HCT116 (cell line): ENCODE results near the gene ALK.

Source experiments
- JUND ChIP-seq: IDR thresholded peaks from 2 replicates; pipeline ENCODE4 v1.6.1; 2012
- TF ChIP-seq, protein P1 (sequence below): IDR thresholded peaks from 2 replicates; pipeline ENCODE4 v1.6.1; 2012; ENCODE audit warnings: low read depth
- TF ChIP-seq, protein P2 (sequence below), 3 experiments: fragments of 200-600 bp in 1 of 3; sonication (generic) in 1 of 3; IDR thresholded peaks in 2 of 3; conservative IDR thresholded peaks in 1 of 3; 2 replicates each; pipeline ENCODE4 v1.5.1; 2012 to 2017; ENCODE audit warnings: low read depth in 2 of 3, low read length in 2 of 3, antibody characterized with exemption in 1 of 3, borderline replicate concordance in 1 of 3, control low read depth in 1 of 3, mild to moderate bottlenecking in 1 of 3, mixed read lengths in 1 of 3, mixed run types in 1 of 3, moderate library complexity in 1 of 3; ENCODE audit not compliant: insufficient read depth in 1 of 3

DNA sequence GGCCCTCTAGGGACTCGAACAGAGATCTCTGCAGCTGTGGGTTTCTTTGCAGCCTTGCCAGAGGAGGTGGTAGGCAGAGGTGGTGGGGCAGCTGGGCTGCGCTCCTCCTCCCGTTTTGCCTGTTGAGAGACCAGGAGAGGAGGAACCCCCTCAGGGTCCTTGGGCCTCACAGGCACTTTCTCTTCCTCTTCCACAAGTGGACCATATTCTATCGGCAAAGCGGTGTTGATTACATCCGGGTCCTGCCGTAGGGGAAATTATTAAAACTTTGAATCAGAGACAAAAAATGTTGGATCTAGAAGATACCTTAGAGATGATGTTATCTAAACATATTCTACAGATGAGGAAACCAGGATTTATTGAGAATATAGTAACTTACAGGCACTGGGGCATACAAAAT is 727.7 kb downstream of the ALK start:
- TF ChIP-seq, protein P1, sequence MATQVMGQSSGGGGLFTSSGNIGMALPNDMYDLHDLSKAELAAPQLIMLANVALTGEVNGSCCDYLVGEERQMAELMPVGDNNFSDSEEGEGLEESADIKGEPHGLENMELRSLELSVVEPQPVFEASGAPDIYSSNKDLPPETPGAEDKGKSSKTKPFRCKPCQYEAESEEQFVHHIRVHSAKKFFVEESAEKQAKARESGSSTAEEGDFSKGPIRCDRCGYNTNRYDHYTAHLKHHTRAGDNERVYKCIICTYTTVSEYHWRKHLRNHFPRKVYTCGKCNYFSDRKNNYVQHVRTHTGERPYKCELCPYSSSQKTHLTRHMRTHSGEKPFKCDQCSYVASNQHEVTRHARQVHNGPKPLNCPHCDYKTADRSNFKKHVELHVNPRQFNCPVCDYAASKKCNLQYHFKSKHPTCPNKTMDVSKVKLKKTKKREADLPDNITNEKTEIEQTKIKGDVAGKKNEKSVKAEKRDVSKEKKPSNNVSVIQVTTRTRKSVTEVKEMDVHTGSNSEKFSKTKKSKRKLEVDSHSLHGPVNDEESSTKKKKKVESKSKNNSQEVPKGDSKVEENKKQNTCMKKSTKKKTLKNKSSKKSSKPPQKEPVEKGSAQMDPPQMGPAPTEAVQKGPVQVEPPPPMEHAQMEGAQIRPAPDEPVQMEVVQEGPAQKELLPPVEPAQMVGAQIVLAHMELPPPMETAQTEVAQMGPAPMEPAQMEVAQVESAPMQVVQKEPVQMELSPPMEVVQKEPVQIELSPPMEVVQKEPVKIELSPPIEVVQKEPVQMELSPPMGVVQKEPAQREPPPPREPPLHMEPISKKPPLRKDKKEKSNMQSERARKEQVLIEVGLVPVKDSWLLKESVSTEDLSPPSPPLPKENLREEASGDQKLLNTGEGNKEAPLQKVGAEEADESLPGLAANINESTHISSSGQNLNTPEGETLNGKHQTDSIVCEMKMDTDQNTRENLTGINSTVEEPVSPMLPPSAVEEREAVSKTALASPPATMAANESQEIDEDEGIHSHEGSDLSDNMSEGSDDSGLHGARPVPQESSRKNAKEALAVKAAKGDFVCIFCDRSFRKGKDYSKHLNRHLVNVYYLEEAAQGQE, result no peak
- TF ChIP-seq, protein P2, sequence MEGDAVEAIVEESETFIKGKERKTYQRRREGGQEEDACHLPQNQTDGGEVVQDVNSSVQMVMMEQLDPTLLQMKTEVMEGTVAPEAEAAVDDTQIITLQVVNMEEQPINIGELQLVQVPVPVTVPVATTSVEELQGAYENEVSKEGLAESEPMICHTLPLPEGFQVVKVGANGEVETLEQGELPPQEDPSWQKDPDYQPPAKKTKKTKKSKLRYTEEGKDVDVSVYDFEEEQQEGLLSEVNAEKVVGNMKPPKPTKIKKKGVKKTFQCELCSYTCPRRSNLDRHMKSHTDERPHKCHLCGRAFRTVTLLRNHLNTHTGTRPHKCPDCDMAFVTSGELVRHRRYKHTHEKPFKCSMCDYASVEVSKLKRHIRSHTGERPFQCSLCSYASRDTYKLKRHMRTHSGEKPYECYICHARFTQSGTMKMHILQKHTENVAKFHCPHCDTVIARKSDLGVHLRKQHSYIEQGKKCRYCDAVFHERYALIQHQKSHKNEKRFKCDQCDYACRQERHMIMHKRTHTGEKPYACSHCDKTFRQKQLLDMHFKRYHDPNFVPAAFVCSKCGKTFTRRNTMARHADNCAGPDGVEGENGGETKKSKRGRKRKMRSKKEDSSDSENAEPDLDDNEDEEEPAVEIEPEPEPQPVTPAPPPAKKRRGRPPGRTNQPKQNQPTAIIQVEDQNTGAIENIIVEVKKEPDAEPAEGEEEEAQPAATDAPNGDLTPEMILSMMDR (IDR thresholded peaks at IDR 0.05 in 2 of 3, conservative IDR thresholded peaks at IDR 0.05 in 1 of 3; ENCODE audit: borderline replicate concordance in 1 of 3, insufficient read depth in 1 of 3, low read depth in 2 of 3, low read length in 2 of 3), result no peak
- no peak for TF ChIP-seq JUND
